Mesenchymal stem cell (in vitro differentiated cells and primary cell): ENCODE data around the gene MTHFD2L.

Experiments used
- DNase-seq: peaks from one replicate; pipeline ENCODE4 v3.0.0-alpha.2; 2013
- H2AFZ ChIP-seq: one replicate; pipeline ENCODE4 v1.6.1; 2013; ENCODE audit warnings: low read depth, mild to moderate bottlenecking, control low read depth, inconsistent platforms, low read length, moderate library complexity
- H2AK5ac ChIP-seq: 2 replicates; pipeline ENCODE4 v1.6.1; 2013; ENCODE audit warnings: low read length, moderate library complexity, mild to moderate bottlenecking, inconsistent platforms; ENCODE audit not compliant: severe bottlenecking
- H2BK120ac ChIP-seq: one replicate; pipeline ENCODE4 v1.6.1; 2013; ENCODE audit warnings: low read depth, mild to moderate bottlenecking, inconsistent platforms, low read length, moderate library complexity
- H2BK12ac ChIP-seq, 2 experiments: one replicate each; pipeline ENCODE4 v1.6.1; 2013; ENCODE audit warnings: inconsistent platforms in 2 of 2, low read length in 2 of 2, mild to moderate bottlenecking in 2 of 2, moderate library complexity in 2 of 2, control low read depth in 1 of 2
- H2BK15ac ChIP-seq: one replicate; pipeline ENCODE4 v1.6.1; 2013; ENCODE audit warnings: mild to moderate bottlenecking, low read depth, inconsistent platforms; ENCODE audit not compliant: poor library complexity, severe bottlenecking
- H2BK5ac ChIP-seq: 2 replicates; pipeline ENCODE4 v1.6.1; 2013; ENCODE audit warnings: low read depth, mild to moderate bottlenecking, low read length, control low read depth, inconsistent platforms; ENCODE audit not compliant: poor library complexity, severe bottlenecking
- H3K14ac ChIP-seq, 2 experiments: one replicate each; pipeline ENCODE4 v1.6.1; 2013; ENCODE audit warnings: inconsistent platforms in 2 of 2, low read length in 2 of 2, control low read depth in 1 of 2, mild to moderate bottlenecking in 1 of 2, moderate library complexity in 1 of 2
- H3K18ac ChIP-seq, 2 experiments: one replicate each; pipeline ENCODE4 v1.6.1; 2013; ENCODE audit warnings: inconsistent platforms in 2 of 2, low read length in 2 of 2, control low read depth in 1 of 2, low read depth in 1 of 2, mild to moderate bottlenecking in 1 of 2
- H3K23ac ChIP-seq, 2 experiments: one replicate each; pipeline ENCODE4 v1.6.1; 2013; ENCODE audit warnings: inconsistent platforms in 2 of 2, low read length in 2 of 2, mild to moderate bottlenecking in 2 of 2, moderate library complexity in 2 of 2, control low read depth in 1 of 2
- H3K27ac ChIP-seq: 2 replicates; pipeline ENCODE4 v1.5.1; 2013; ENCODE audit warnings: mild to moderate bottlenecking, moderate library complexity, low read length, control low read depth, inconsistent platforms; ENCODE audit not compliant: poor library complexity, severe bottlenecking
- H3K27me3 ChIP-seq, 2 experiments: 2 replicates each; pipeline versions ENCODE4 v1.6.1 to v1.7.0; 2013; ENCODE audit warnings: low read length in 2 of 2, mild to moderate bottlenecking in 2 of 2, moderate library complexity in 2 of 2, control low read depth in 1 of 2, inconsistent platforms in 1 of 2; ENCODE audit not compliant: control insufficient read depth in 1 of 2, insufficient read depth in 1 of 2
- H3K36me3 ChIP-seq, 2 experiments: 2 replicates each; pipeline versions ENCODE4 v1.6.1 to v1.7.0; 2013; ENCODE audit warnings: low read length in 2 of 2, control low read depth in 1 of 2, inconsistent platforms in 1 of 2, low read depth in 1 of 2, mild to moderate bottlenecking in 1 of 2; ENCODE audit not compliant: insufficient read depth in 2 of 2, control insufficient read depth in 1 of 2
- H3K4ac ChIP-seq, 2 experiments: one replicate each; pipeline ENCODE4 v1.6.1; 2013; ENCODE audit warnings: inconsistent platforms in 2 of 2, low read length in 2 of 2, mild to moderate bottlenecking in 2 of 2, moderate library complexity in 2 of 2, control low read depth in 1 of 2, low read depth in 1 of 2
- H3K4me1 ChIP-seq: 2 replicates; pipeline ENCODE4 v1.6.1; 2013; ENCODE audit warnings: low read depth, low read length, control low read depth; ENCODE audit not compliant: control insufficient read depth, insufficient read depth
- H3K4me2 ChIP-seq: 2 replicates; pipeline ENCODE4 v1.6.1; 2013; ENCODE audit warnings: low read length, mild to moderate bottlenecking, inconsistent platforms; ENCODE audit not compliant: poor library complexity, severe bottlenecking
- H3K4me3 ChIP-seq, 2 experiments: 2 replicates each; pipeline versions ENCODE4 v1.5.1 to v1.7.0; 2013; ENCODE audit warnings: low read length in 2 of 2, mild to moderate bottlenecking in 2 of 2, control low read depth in 1 of 2, low read depth in 1 of 2; ENCODE audit not compliant: insufficient read depth in 1 of 2
- H3K79me1 ChIP-seq: replicated peaks from 2 replicates; pipeline ENCODE4 v1.6.1; 2013; ENCODE audit warnings: mild to moderate bottlenecking, control low read depth, low read length, inconsistent platforms; ENCODE audit not compliant: poor library complexity, severe bottlenecking
- H3K9ac ChIP-seq: 2 replicates; pipeline ENCODE4 v1.7.0; 2013; ENCODE audit warnings: mild to moderate bottlenecking, low read length, moderate library complexity
- H3K9me3 ChIP-seq: 2 replicates; pipeline ENCODE4 v1.7.0; 2013; ENCODE audit warnings: mild to moderate bottlenecking, low read length; ENCODE audit not compliant: control insufficient read depth
- H4K8ac ChIP-seq: one replicate; pipeline ENCODE4 v1.6.1; 2013; ENCODE audit warnings: inconsistent platforms, mild to moderate bottlenecking, low read length, moderate library complexity
- H4K91ac ChIP-seq: one replicate; pipeline ENCODE4 v1.6.1; 2013; ENCODE audit warnings: mild to moderate bottlenecking, low read length, inconsistent platforms
- whole genome bisulfite sequencing: methylation state at CpG from one replicate; pipeline ENCODE4 v1.1.7; 2013; ENCODE audit warnings: mixed read lengths; 5-methylcytosine and 5-hydroxymethylcytosine counted together

The MTHFD2L gene

GRCh38 chr4:74188912-74189311 lies 31.0 kb downstream of the MTHFD2L start:
- no peak overlapping the region for H2AK5ac ChIP-seq
- H3K23ac ChIP-seq: no peak overlapping the region
- H3K18ac ChIP-seq: no peak overlapping the region
- H3K27ac ChIP-seq: no peak overlapping the region
- no peak overlapping the region for H3K4me2 ChIP-seq
- H3K4me1 ChIP-seq: no peaks in the 10 kb centered on the region
- H3K9me3 ChIP-seq: no peaks in the 10 kb centered on the region
- H4K91ac ChIP-seq: no peak overlapping the region
- no peak overlapping the region for H2BK12ac ChIP-seq
- WGBS: 86% methylated on average over 2 of the region's 2 CpGs
- no peak overlapping the region for H3K9ac ChIP-seq
- no peak overlapping the region for H2AFZ ChIP-seq
- no peak overlapping the region for H3K4ac ChIP-seq
- H3K36me3 ChIP-seq: no peaks in the 10 kb centered on the region
- H3K4me3 ChIP-seq: no peak overlapping the region
- H4K8ac ChIP-seq: no peak overlapping the region
- no peak for DNase-seq
- no peaks in the 10 kb centered on the region for H3K27me3 ChIP-seq
- H3K14ac ChIP-seq: no peak overlapping the region
- no peak overlapping the region for H2BK5ac ChIP-seq
- no peak overlapping the region for H2BK120ac ChIP-seq
- no peaks in the 10 kb centered on the region for H3K79me1 ChIP-seq
- H2BK15ac ChIP-seq: no peak overlapping the region

DNA sequence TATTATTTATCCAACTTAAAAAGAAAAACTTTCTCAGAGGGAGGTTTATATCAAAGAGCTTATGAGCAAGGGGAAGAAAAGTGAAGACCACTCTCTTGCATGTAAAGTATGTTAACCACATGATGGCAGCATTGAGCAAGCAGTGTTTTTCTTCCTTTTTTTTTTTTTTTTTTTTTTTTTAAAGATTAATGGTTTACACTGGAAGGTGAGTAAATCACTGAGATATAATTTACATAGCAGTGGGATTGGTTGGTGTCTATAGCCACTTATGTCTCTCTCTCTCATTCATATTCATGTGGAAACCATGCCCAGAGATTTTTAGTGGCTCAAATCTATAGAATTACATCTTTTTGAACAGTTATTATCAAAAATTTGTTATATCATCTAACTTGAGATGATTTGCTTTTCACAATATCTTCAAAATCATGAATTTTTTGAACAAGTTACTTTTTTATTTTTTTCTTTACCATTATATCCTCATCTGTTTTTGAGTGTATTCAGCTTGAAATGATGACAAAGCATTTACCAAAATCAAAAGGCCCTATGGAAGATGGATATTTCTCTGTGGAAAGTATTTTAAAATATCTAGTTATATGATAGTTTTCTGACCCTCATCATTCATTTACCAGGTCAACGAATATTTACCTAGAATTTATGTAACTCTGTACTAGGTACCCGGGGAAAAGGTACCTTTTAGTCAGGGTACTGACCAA lies 31.6 kb downstream of the MTHFD2L start:
- H4K8ac ChIP-seq: no peak overlapping the region
- no peak overlapping the region for H2BK15ac ChIP-seq
- H3K27ac ChIP-seq: no peak overlapping the region
- no CpG with 5 or more reads among the region's 2 CpGs for WGBS
- no peak overlapping the region for H3K9ac ChIP-seq
- no peaks in the 10 kb centered on the region for H3K36me3 ChIP-seq
- H2AK5ac ChIP-seq: no peak overlapping the region
- no peak overlapping the region for H3K4me3 ChIP-seq
- no peak overlapping the region for H2BK5ac ChIP-seq
- H2BK12ac ChIP-seq: no peak overlapping the region
- H3K27me3 ChIP-seq: no peaks in the 10 kb centered on the region
- DNase-seq: peak; percentile 68
- no peaks in the 10 kb centered on the region for H3K4me1 ChIP-seq
- H3K18ac ChIP-seq: no peak overlapping the region
- no peak overlapping the region for H3K4ac ChIP-seq
- H3K4me2 ChIP-seq: no peak overlapping the region
- H3K14ac ChIP-seq: no peak overlapping the region
- no peaks in the 10 kb centered on the region for H3K79me1 ChIP-seq
- no peak overlapping the region for H2AFZ ChIP-seq
- no peak overlapping the region for H3K23ac ChIP-seq
- H3K9me3 ChIP-seq: no peaks in the 10 kb centered on the region
- H4K91ac ChIP-seq: no peak overlapping the region
- no peak overlapping the region for H2BK120ac ChIP-seq

DNA sequence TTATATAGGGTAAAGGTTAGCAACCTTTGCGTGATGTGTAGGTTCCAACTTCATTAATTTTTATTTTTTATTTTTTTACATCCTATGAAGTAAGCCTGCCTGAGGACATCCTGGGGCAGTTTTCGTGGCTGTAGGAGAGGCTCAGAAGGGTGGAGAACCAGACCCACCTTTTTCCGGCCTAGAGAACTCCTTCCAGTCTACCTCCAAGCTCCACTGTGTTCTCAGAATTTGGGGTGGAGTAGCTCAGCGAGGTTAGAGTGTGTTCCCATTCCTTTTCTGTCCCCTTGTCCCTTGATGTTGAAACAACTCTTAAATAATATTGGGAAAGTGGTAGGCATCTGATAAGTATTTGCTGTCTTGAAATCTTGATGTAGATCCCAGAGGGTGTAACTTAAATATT lies 32.4 kb downstream of the MTHFD2L start:
- no peak overlapping the region for H2BK5ac ChIP-seq
- WGBS: no CpG with 5 or more reads among the region's 4 CpGs
- H2BK15ac ChIP-seq: no peak overlapping the region
- H3K23ac ChIP-seq: no peak overlapping the region
- H2AFZ ChIP-seq: no peak overlapping the region
- no peak overlapping the region for H3K14ac ChIP-seq
- H3K36me3 ChIP-seq: no peaks in the 10 kb centered on the region
- H3K4ac ChIP-seq: no peak overlapping the region
- H2BK120ac ChIP-seq: no peak overlapping the region
- no peaks in the 10 kb centered on the region for H3K79me1 ChIP-seq
- no peak overlapping the region for H3K18ac ChIP-seq
- H2BK12ac ChIP-seq: no peak overlapping the region
- H3K4me1 ChIP-seq: no peaks in the 10 kb centered on the region
- DNase-seq: no peak
- H3K27me3 ChIP-seq: no peaks in the 10 kb centered on the region
- no peak overlapping the region for H4K8ac ChIP-seq
- H3K4me2 ChIP-seq: no peak overlapping the region
- no peak overlapping the region for H2AK5ac ChIP-seq
- H4K91ac ChIP-seq: no peak overlapping the region
- H3K9me3 ChIP-seq: no peaks in the 10 kb centered on the region
- H3K9ac ChIP-seq: no peak overlapping the region
- no peak overlapping the region for H3K27ac ChIP-seq
- H3K4me3 ChIP-seq: no peak overlapping the region

GRCh38 chr4:74190919-74191397 lies 33.0 kb downstream of the MTHFD2L start:
- no peaks in the 10 kb centered on the region for H3K9me3 ChIP-seq
- H2AFZ ChIP-seq: no peak overlapping the region
- H2AK5ac ChIP-seq: no peak overlapping the region
- no peak overlapping the region for H2BK5ac ChIP-seq
- H3K14ac ChIP-seq: no peak overlapping the region
- no peak overlapping the region for H3K4me2 ChIP-seq
- H4K91ac ChIP-seq: no peak overlapping the region
- no peak overlapping the region for H4K8ac ChIP-seq
- no peaks in the 10 kb centered on the region for H3K27me3 ChIP-seq
- WGBS: 93% methylated on average over 1 of the region's 4 CpGs
- no peak overlapping the region for H2BK12ac ChIP-seq
- no peak overlapping the region for H2BK120ac ChIP-seq
- H3K9ac ChIP-seq: no peak overlapping the region
- H3K27ac ChIP-seq: no peak overlapping the region
- H3K4me1 ChIP-seq: no peaks in the 10 kb centered on the region
- no peak overlapping the region for H3K4ac ChIP-seq
- no peak for DNase-seq
- no peak overlapping the region for H3K18ac ChIP-seq
- H3K23ac ChIP-seq: no peak overlapping the region
- no peaks in the 10 kb centered on the region for H3K36me3 ChIP-seq
- H2BK15ac ChIP-seq: no peak overlapping the region
- no peaks in the 10 kb centered on the region for H3K79me1 ChIP-seq
- no peak overlapping the region for H3K4me3 ChIP-seq
